ENCODE measurements around the gene NDFIP2.

The NDFIP2 gene

DNA sequence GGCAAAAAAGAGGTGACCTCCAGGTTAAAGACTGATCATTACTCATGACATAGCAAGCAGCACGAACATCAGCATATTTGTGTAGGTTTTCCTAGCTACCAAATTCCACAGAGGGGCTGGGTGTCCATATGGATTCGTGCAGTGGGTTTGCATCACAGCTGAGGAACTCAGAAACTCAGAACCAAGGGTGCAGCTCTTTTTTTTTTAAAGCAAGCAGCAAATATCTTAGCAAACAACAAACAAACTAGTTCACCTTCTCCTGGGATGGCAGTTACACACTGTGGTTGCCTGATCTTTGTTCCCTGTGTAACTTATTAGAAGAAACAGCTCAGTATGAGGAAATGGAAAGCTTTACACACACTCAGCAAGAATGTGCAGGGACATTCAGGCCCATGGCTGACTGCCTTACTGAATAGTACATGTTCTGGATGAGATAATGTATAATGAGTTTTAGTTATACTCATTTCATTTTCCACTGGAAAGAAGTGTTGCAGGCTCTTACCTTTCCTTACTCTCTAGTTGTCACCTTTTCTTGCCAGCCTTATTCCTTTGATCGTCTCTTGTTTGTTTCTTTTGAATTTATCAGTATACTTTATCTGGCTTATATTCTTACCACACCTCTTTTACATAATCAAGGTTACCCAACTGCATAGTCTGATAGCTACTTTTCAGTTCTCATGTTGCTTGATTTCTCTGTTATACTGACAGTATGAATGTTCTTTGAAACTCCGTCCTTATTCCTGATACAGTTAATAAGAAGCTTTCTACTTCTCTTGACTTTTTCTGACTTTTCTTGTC, 4.3 kb downstream of the NDFIP2 start:
- no peak overlapping the region for H3K9ac ChIP-seq
- H4K20me1 ChIP-seq (ENCODE audit: insufficient read depth) = no peaks in the 10 kb centered on the region
- H3K79me2 ChIP-seq (ENCODE audit: insufficient read depth, low read depth) = peaks cover 6% of the 10 kb centered on the region; the same call in 1 of the 2 replicates
- H2AFZ ChIP-seq (ENCODE audit: low read depth) = no peak overlapping the region
- no peaks in the 10 kb centered on the region for H3K36me3 ChIP-seq (ENCODE audit: insufficient read depth)
- peaks cover 8% of the 10 kb centered on the region for H3K4me1 ChIP-seq (ENCODE audit: low read depth, poor library complexity, severe bottlenecking)
- H3K4me2 ChIP-seq = no peak overlapping the region
- H3K27ac ChIP-seq = no peak overlapping the region
- no peaks in the 10 kb centered on the region for H3K27me3 ChIP-seq (ENCODE audit: insufficient read depth, low read depth)
- H3K4me3 ChIP-seq (IDR thresholded peaks at IDR 0.05; ENCODE audit: insufficient read depth, low read depth, low read length) = no peak overlapping the region
- TF ChIP-seq, protein P1, sequence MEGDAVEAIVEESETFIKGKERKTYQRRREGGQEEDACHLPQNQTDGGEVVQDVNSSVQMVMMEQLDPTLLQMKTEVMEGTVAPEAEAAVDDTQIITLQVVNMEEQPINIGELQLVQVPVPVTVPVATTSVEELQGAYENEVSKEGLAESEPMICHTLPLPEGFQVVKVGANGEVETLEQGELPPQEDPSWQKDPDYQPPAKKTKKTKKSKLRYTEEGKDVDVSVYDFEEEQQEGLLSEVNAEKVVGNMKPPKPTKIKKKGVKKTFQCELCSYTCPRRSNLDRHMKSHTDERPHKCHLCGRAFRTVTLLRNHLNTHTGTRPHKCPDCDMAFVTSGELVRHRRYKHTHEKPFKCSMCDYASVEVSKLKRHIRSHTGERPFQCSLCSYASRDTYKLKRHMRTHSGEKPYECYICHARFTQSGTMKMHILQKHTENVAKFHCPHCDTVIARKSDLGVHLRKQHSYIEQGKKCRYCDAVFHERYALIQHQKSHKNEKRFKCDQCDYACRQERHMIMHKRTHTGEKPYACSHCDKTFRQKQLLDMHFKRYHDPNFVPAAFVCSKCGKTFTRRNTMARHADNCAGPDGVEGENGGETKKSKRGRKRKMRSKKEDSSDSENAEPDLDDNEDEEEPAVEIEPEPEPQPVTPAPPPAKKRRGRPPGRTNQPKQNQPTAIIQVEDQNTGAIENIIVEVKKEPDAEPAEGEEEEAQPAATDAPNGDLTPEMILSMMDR (conservative IDR thresholded peaks at IDR 0.05; ENCODE audit: low read depth, low read length) = no peak

DNA sequence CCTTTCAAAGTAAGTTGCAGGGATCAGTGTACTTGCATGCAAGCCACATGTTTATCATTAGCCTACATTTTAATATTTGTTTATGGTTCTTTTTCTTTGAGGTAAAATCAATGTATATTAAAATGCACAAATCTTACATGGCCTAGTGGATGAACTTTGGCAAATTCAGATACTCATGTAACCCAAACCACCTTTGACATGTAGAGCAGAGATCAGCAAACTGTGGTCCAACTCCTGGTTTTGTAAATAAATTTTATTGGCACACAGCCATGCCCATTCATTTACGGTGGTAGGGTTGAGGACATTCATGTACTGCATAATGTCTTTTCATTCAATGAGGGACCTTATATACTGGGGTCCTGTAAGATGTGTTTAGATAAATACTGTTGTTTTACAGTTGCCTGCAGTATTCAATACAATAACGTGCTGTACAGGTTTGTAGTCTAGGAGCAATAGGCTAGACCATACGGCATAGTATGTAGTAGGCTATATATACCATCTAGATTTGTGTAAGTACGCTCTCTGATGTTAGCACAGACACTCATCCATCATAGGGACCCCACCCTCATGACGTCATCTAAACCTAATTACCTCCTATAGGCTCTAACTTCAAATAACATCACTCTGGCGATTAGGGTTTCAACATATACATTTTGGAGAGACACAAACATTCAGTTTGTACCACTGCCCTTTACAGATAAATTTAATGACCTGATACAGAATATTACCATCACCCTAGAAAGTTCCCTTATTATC, 5.7 kb downstream of the NDFIP2 start:
- Histone ChIP-seq H3K4me2 (no peak overlapping the region), H3K4me3 (IDR thresholded peaks at IDR 0.05; ENCODE audit: insufficient read depth, low read depth, low read length) (no peak overlapping the region), H3K9ac (no peak overlapping the region), H3K27me3 (ENCODE audit: insufficient read depth, low read depth) (no peaks in the 10 kb centered on the region), H4K20me1 (ENCODE audit: insufficient read depth) (no peaks in the 10 kb centered on the region), H3K4me1 (ENCODE audit: low read depth, poor library complexity, severe bottlenecking) (peaks cover 8% of the 10 kb centered on the region), H2AFZ (ENCODE audit: low read depth) (no peak overlapping the region), H3K36me3 (ENCODE audit: insufficient read depth) (no peaks in the 10 kb centered on the region), H3K79me2 (ENCODE audit: insufficient read depth, low read depth) (peaks cover 6% of the 10 kb centered on the region; the same call in 1 of the 2 replicates), H3K27ac (no peak overlapping the region)
- TF ChIP-seq, protein P1 (conservative IDR thresholded peaks at IDR 0.05; ENCODE audit: low read depth, low read length) = no peak

DNA sequence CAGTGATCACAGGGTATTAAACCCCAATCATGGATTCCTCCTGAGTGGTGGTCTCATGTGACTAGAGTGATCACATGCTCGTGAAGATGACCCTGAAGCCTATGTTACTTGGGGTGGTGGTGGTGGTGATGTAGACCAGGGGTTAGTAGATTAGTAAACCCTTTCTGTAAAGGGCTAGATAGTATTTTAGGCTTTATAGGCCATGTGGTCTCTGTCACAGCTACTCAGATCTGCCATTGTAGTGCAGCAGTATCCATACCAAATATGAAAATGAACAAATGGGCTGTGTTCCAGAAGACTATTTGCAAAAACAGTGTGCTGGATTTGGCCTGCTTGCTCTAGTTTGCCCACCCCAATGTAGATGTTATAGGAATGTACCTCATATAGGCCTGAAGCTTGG, 9.4 kb downstream of the NDFIP2 start:
- H3K36me3 ChIP-seq (ENCODE audit: insufficient read depth) = no peaks in the 10 kb centered on the region

DNA sequence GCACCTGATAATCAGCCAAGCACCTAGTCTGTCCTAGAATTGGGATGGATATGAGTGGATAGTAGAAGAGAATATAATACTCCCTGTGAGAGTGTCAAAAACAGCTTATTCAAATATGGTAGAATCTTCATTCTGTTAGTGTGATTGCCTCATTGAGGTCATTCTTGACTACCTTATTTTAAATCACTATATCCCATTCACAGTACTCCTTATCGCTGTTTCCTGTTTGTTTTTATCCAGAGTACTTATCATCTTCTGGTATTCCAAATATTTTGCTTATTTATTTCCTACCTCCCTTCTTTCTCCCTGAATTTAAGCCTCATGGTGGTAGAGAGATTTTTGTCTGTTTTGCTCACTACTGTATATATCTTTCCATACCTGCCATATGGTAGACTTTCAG, 9.9 kb downstream of the NDFIP2 start:
- Histone ChIP-seq H4K20me1 (ENCODE audit: insufficient read depth) (no peaks in the 10 kb centered on the region), H3K27ac (no peak overlapping the region), H3K36me3 (ENCODE audit: insufficient read depth) (no peaks in the 10 kb centered on the region), H3K4me1 (ENCODE audit: low read depth, poor library complexity, severe bottlenecking) (peaks cover 5% of the 10 kb centered on the region), H3K4me2 (no peak overlapping the region), H3K4me3 (IDR thresholded peaks at IDR 0.05; ENCODE audit: insufficient read depth, low read depth, low read length) (no peak overlapping the region), H2AFZ (ENCODE audit: low read depth) (no peak overlapping the region), H3K27me3 (ENCODE audit: insufficient read depth, low read depth) (no peaks in the 10 kb centered on the region), H3K79me2 (ENCODE audit: insufficient read depth, low read depth) (no peaks in the 10 kb centered on the region), H3K9ac (no peak overlapping the region)
- TF ChIP-seq, protein P1 (conservative IDR thresholded peaks at IDR 0.05; ENCODE audit: low read depth, low read length) = no peak

More for the DNA sequence above, 9.4 kb downstream of the NDFIP2 start:
- Histone ChIP-seq H3K4me3 (IDR thresholded peaks at IDR 0.05; ENCODE audit: insufficient read depth, low read depth, low read length) (no peak overlapping the region), H3K27ac (no peak overlapping the region), H3K79me2 (ENCODE audit: insufficient read depth, low read depth) (no peaks in the 10 kb centered on the region), H3K9ac (no peak overlapping the region), H2AFZ (ENCODE audit: low read depth) (no peak overlapping the region), H3K4me2 (no peak overlapping the region), H4K20me1 (ENCODE audit: insufficient read depth) (no peaks in the 10 kb centered on the region), H3K4me1 (ENCODE audit: low read depth, poor library complexity, severe bottlenecking) (peaks cover 1% of the 10 kb centered on the region), H3K27me3 (ENCODE audit: insufficient read depth, low read depth) (no peaks in the 10 kb centered on the region)
- TF ChIP-seq, protein P1 (conservative IDR thresholded peaks at IDR 0.05; ENCODE audit: low read depth, low read length) = no peak

All from KMS-11 (cell line).